Neuronal stem cell (in vitro differentiated cells): ENCODE results near the gene ALDOA.
A peak's percentile ranks its signal among the peaks of the same experiment; 100 is the strongest.

Experiments
- DNase-seq: peaks from one replicate; pipeline ENCODE4 v3.0.0-alpha.2; 2013; ENCODE audit warnings: low spot score
- H2AFZ ChIP-seq: one replicate; pipeline ENCODE4 v1.6.1; 2013; ENCODE audit warnings: mild to moderate bottlenecking, low read length, inconsistent platforms
- H2AK5ac ChIP-seq: 2 replicates; pipeline ENCODE4 v1.6.1; 2013; ENCODE audit warnings: low read depth, mild to moderate bottlenecking, inconsistent platforms, low read length, moderate library complexity, mixed read lengths
- H2BK120ac ChIP-seq: 2 replicates; pipeline ENCODE4 v1.6.1; 2013; ENCODE audit warnings: low read depth, mild to moderate bottlenecking, inconsistent platforms, low read length, moderate library complexity, mixed read lengths
- H2BK12ac ChIP-seq: one replicate; pipeline ENCODE4 v1.6.1; 2013; ENCODE audit warnings: low read length, inconsistent platforms
- H2BK15ac ChIP-seq: 2 replicates; pipeline ENCODE4 v1.6.1; 2013; ENCODE audit warnings: mild to moderate bottlenecking, low read length, inconsistent platforms, mixed read lengths
- H2BK5ac ChIP-seq: one replicate; pipeline ENCODE4 v1.6.1; 2013; ENCODE audit warnings: inconsistent platforms, mild to moderate bottlenecking, low read length, moderate library complexity
- H3K14ac ChIP-seq: one replicate; pipeline ENCODE4 v1.6.1; 2013; ENCODE audit warnings: low read length, inconsistent platforms
- H3K18ac ChIP-seq: 2 replicates; pipeline ENCODE4 v1.6.1; 2013; ENCODE audit warnings: low read length, inconsistent platforms
- H3K23ac ChIP-seq: 2 replicates; pipeline ENCODE4 v1.6.1; 2013; ENCODE audit warnings: low read depth, mild to moderate bottlenecking, mixed read lengths, low read length, inconsistent platforms; ENCODE audit not compliant: poor library complexity
- H3K27ac ChIP-seq: replicated peaks from 3 replicates; pipeline ENCODE4 v1.5.1; 2013; ENCODE audit warnings: low read length, inconsistent platforms
- H3K27me3 ChIP-seq, 3 experiments: 2 replicates each; pipeline ENCODE4 v1.6.1; 2013; ENCODE audit warnings: low read length in 3 of 3, mild to moderate bottlenecking in 2 of 3, inconsistent platforms in 1 of 3, low read depth in 1 of 3, mixed read lengths in 1 of 3, moderate library complexity in 1 of 3; ENCODE audit not compliant: control insufficient read depth in 3 of 3, insufficient read depth in 3 of 3
- H3K36me3 ChIP-seq, 2 donors: replicated peaks in 1 of 2; 2 replicates each; pipeline ENCODE4 v1.6.1; 2013; ENCODE audit warnings: low read length in 2 of 2; ENCODE audit not compliant: control insufficient read depth in 2 of 2, insufficient read depth in 2 of 2
- H3K4ac ChIP-seq: 2 replicates; pipeline ENCODE4 v1.6.1; 2013; ENCODE audit warnings: inconsistent platforms, mild to moderate bottlenecking, low read length, moderate library complexity
- H3K4me1 ChIP-seq, 2 donors: 1 replicate in 1 of 2; 2 replicates in 1 of 2; pipeline ENCODE4 v1.6.1; 2013; ENCODE audit warnings: low read length in 2 of 2, low read depth in 1 of 2; ENCODE audit not compliant: control insufficient read depth in 2 of 2, insufficient read depth in 1 of 2
- H3K4me2 ChIP-seq: one replicate; pipeline ENCODE4 v1.6.1; 2013; ENCODE audit warnings: mild to moderate bottlenecking, low read length, inconsistent platforms; ENCODE audit not compliant: insufficient read depth, poor library complexity, severe bottlenecking
- H3K4me3 ChIP-seq, 2 donors: 2 replicates each; pipeline ENCODE4 v1.5.1; 2013; ENCODE audit warnings: low read length in 2 of 2, mild to moderate bottlenecking in 2 of 2, inconsistent platforms in 1 of 2, moderate library complexity in 1 of 2
- H3K79me1 ChIP-seq: one replicate; pipeline ENCODE4 v1.6.1; 2013; ENCODE audit warnings: low read depth, mild to moderate bottlenecking, inconsistent platforms, low read length, moderate library complexity
- H3K9ac ChIP-seq: one replicate; pipeline ENCODE4 v1.6.1; 2013; ENCODE audit warnings: mild to moderate bottlenecking, low read depth, low read length, inconsistent platforms; ENCODE audit not compliant: poor library complexity
- H3K9me3 ChIP-seq, 2 donors: replicated peaks in 1 of 2; 2 replicates each; pipeline versions ENCODE3 to v1.6.1; 2013; ENCODE audit warnings: low read length in 2 of 2, mild to moderate bottlenecking in 2 of 2, inconsistent platforms in 1 of 2, low read depth in 1 of 2, mixed read lengths in 1 of 2, moderate library complexity in 1 of 2; ENCODE audit not compliant: control insufficient read depth in 2 of 2, insufficient read depth in 1 of 2
- H4K8ac ChIP-seq: one replicate; pipeline ENCODE4 v1.6.1; 2013; ENCODE audit warnings: low read depth, mild to moderate bottlenecking, inconsistent platforms, low read length, moderate library complexity
- H4K91ac ChIP-seq: one replicate; pipeline ENCODE4 v1.6.1; 2013; ENCODE audit warnings: low read length, low read depth, mild to moderate bottlenecking, inconsistent platforms; ENCODE audit not compliant: poor library complexity
- WGBS, 2 donors: extraction: QIAGEN DNeasy Blood & Tissue Kit; methylation state at CpG; one replicate each; pipeline ENCODE4 v1.1.7; 2013; ENCODE audit warnings: missing lambda C conversion rate in 2 of 2, mixed read lengths in 1 of 2; ENCODE audit not compliant: insufficient read length in 2 of 2, insufficient replicate concordance in 1 of 2; ENCODE audit errors: extremely low coverage in 2 of 2; 5-methylcytosine and 5-hydroxymethylcytosine counted together

The ALDOA gene

DNA sequence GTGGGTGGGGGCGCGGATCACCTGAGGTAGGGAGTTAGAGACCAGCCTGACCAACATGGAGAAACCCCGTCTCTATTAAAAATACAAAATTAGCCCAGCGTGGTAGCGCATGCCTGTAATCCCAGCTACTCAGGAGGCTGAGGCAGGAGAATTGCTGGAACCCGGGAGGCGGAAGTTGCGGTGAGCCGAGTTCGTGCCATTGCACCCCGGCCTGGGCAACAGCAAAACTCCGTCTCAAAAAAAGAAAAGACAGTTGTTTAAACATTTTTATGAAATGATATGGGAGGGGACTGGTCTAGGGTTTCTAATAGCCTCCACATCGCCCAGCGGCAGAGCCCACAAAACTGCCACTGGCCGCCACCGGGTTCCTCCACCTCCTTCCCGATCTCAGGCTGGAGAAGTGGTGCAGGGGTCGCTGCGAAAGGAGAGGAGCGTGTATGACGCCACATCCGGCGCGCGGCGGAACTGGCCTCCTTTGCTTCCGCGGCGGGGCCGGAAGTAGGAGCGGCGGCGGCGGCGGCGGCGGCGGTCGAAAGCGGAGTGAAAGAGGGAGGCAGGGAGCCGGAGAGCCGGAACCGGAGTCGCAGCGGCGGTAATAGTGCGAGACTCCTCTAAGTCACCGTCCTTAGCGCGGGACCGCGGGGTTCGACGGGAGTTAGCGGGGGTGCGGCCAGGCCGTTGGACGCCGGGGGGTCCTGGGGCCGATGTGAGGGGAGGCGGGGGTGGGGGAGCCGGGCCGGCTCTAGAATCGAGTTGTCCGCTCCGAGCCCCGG is 10.1 kb downstream of the ALDOA start, which contains the start of gene PPP4C:
PPP4C (plus strand) TSS at position 492 of the 773 bp plus-strand sequence. CDS start 384 bp downstream, outside the sequence.
- Histone ChIP-seq H2BK15ac (peak within 1 kb of the TSS; percentile 13), H4K91ac (no peak within 1 kb of the TSS), H3K4me2 (peak within 1 kb of the TSS; percentile 92), H2BK5ac (peak within 1 kb of the TSS; percentile 91), H3K27me3 (peaks cover 0 to 2% (median 0%) of the 10 kb centered on the region in 3 experiments), H3K79me1 (peaks cover 19% of the 10 kb centered on the region), H3K4me3 (peak within 1 kb of the TSS; percentile 96 to 97), H3K18ac (peak within 1 kb of the TSS; percentile 97), H4K8ac (no peak within 1 kb of the TSS), H3K9me3 (no peaks in the 10 kb centered on the region), H3K23ac (peak within 1 kb of the TSS; percentile 98), H2BK12ac (no peak within 1 kb of the TSS), H3K9ac (peak within 1 kb of the TSS; percentile 98), H3K4ac (no peak within 1 kb of the TSS), H3K4me1 (peaks cover 4 to 6% of the 10 kb centered on the region in 2 donors), H3K14ac (peak within 1 kb of the TSS; percentile 78), H2AK5ac (peak within 1 kb of the TSS; percentile 95), H3K36me3 (peaks cover 31 to 62% of the 10 kb centered on the region in 2 donors), H2AFZ (peak within 1 kb of the TSS; percentile 95), H2BK120ac (no peak within 1 kb of the TSS), H3K27ac (peak within 1 kb of the TSS; percentile 77)
- DNase-seq: peak; percentile 78
- no CpG with 5 or more reads among the region's 67 CpGs for WGBS, 2 donors

GRCh38 chr16:30076276-30076791 is 10.8 kb downstream of the ALDOA start:
- Histone ChIP-seq H3K9me3 (no peaks in the 10 kb centered on the region), H3K18ac (peak overlapping the region; percentile 76), H2BK12ac (no peak overlapping the region), H4K91ac (no peak overlapping the region), H3K4ac (no peak overlapping the region), H2BK15ac (peak overlapping the region; percentile 13), H3K27ac (no peak overlapping the region), H3K36me3 (peaks cover 34 to 62% of the 10 kb centered on the region in 2 donors), H3K4me2 (peak overlapping the region; percentile 92), H2AFZ (peak overlapping the region; percentile 95), H2BK5ac (peak overlapping the region; percentile 91), H3K4me3 (peak overlapping the region; percentile 96 to 97), H3K79me1 (peaks cover 19% of the 10 kb centered on the region), H3K23ac (peak overlapping the region; percentile 98), H2BK120ac (no peak overlapping the region), H3K14ac (peak overlapping the region; percentile 78), H3K27me3 (peaks cover 0 to 2% (median 0%) of the 10 kb centered on the region in 3 experiments), H4K8ac (no peak overlapping the region), H3K9ac (peak overlapping the region; percentile 98), H2AK5ac (peak overlapping the region; percentile 95), H3K4me1 (peaks cover 4 to 6% of the 10 kb centered on the region in 2 donors)
- no peak for DNase-seq
- WGBS, 2 donors: no CpG with 5 or more reads among the region's 33 CpGs

DNA sequence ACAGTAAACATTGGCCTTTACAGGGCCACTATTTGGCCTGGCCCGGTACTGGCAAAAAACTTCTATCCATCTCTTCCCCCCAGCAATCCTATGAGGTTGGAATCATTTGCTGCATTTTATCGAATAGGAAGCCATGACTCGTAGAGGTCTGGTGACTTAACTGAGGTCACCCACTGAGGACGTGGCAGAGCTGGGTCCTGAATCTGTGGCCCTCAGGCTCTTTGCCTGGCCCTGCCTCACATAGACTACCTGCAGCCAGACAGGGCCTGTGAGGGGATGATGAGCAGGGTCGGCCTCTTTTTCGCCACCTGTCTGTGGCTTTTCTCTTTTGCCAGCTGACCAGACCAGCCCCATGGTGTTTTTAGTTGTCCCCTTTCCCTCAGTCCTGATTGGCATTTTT is 12.1 kb downstream of the ALDOA start:
- H3K9me3 ChIP-seq: no peaks in the 10 kb centered on the region
- H3K27me3 ChIP-seq: peaks cover 0 to 2% (median 0%) of the 10 kb centered on the region in 3 experiments
- no peak overlapping the region for H3K27ac ChIP-seq
- WGBS, 2 donors: no CpG with 5 or more reads among the region's 6 CpGs
- no peak overlapping the region for H4K91ac ChIP-seq
- H3K14ac ChIP-seq: no peak overlapping the region
- no peak overlapping the region for H2BK15ac ChIP-seq
- H3K36me3 ChIP-seq: peaks cover 34 to 58% of the 10 kb centered on the region in 2 donors
- H3K9ac ChIP-seq: no peak overlapping the region
- H3K4me3 ChIP-seq: peak overlapping the region in 1 of 2 donors; percentile 13
- no peak overlapping the region for H3K18ac ChIP-seq
- peaks cover 19% of the 10 kb centered on the region for H3K79me1 ChIP-seq
- no peak overlapping the region for H3K23ac ChIP-seq
- H2BK5ac ChIP-seq: no peak overlapping the region
- H2AFZ ChIP-seq: no peak overlapping the region
- H3K4me2 ChIP-seq: no peak overlapping the region
- peaks cover 4 to 6% of the 10 kb centered on the region in 2 donors for H3K4me1 ChIP-seq
- DNase-seq: no peak
- H2BK12ac ChIP-seq: no peak overlapping the region
- no peak overlapping the region for H2BK120ac ChIP-seq
- no peak overlapping the region for H4K8ac ChIP-seq
- no peak overlapping the region for H2AK5ac ChIP-seq
- H3K4ac ChIP-seq: no peak overlapping the region

DNA sequence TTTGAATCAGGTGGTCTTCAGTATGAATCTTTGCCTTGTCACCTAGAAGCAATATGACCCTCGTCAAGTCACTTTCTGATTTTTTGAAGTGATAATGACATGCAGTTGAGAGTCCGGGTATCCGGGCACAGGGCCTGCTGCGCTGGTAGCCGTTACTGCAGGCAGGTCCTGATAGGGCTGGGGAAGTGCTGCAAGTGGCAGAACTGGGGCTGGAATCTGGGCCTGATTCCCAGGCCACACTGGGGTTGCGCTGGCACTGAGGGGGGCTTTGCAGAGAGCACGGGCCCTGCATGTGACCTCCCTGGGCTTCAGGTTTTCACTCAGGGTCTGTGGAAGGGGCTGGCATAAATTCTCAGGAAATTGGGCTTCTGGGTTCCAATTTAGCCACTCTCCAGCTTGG is 13.2 kb downstream of the ALDOA start:
- no peak overlapping the region for H3K9ac ChIP-seq
- H3K23ac ChIP-seq: no peak overlapping the region
- H3K79me1 ChIP-seq: peaks cover 19% of the 10 kb centered on the region
- H3K14ac ChIP-seq: no peak overlapping the region
- no peak overlapping the region for H3K4me3 ChIP-seq
- no peak for DNase-seq
- H3K9me3 ChIP-seq: no peaks in the 10 kb centered on the region
- no peak overlapping the region for H2BK15ac ChIP-seq
- H4K8ac ChIP-seq: no peak overlapping the region
- H4K91ac ChIP-seq: no peak overlapping the region
- H3K4me1 ChIP-seq: peaks cover 4 to 6% of the 10 kb centered on the region in 2 donors
- H3K4me2 ChIP-seq: no peak overlapping the region
- no peak overlapping the region for H2BK12ac ChIP-seq
- H3K27me3 ChIP-seq: peaks cover 0 to 2% (median 0%) of the 10 kb centered on the region in 3 experiments
- no peak overlapping the region for H2BK120ac ChIP-seq
- H3K36me3 ChIP-seq: peaks cover 45 to 65% of the 10 kb centered on the region in 2 donors
- no peak overlapping the region for H3K27ac ChIP-seq
- no peak overlapping the region for H2AK5ac ChIP-seq
- H2BK5ac ChIP-seq: no peak overlapping the region
- H2AFZ ChIP-seq: no peak overlapping the region
- no peak overlapping the region for H3K4ac ChIP-seq
- no peak overlapping the region for H3K18ac ChIP-seq
- WGBS, 2 donors: no CpG with 5 or more reads among the region's 7 CpGs
